Right cardiac atrium (tissue), 5 donors: Measurements from ENCODE around the gene FBXO2. TPM values are rescaled to one million over a fixed set of nuclear protein-coding genes. Genes with fewer than 3 reads are reported as not detected.
"Not testable (repeated sequence)": the region's sequence is repeated elsewhere in the genome, so short reads cannot be mapped to it uniquely, and the experiment has no call there.

Experiments used
- ATAC-seq, 2 donors: fragments of 200-7000 bp; cut with Tn5 transposase; one replicate each; pipeline versions ENCODE4 v1.8.0 to v1.9.1; 2020; ENCODE audit warnings: moderate library complexity in 2 of 2, mild to moderate bottlenecking in 1 of 2
- DNase-seq, 3 donors: peaks; one replicate each; pipeline ENCODE4 v3.0.0-alpha.2; 2020
- H3K27ac ChIP-seq: one replicate; pipeline ENCODE4 v1.5.1; 2013; ENCODE audit warnings: mild to moderate bottlenecking, low read length, control low read depth, moderate library complexity
- H3K27me3 ChIP-seq: one replicate; pipeline ENCODE4 v1.6.1; 2013; ENCODE audit not compliant: control insufficient read depth, insufficient read depth
- H3K4me1 ChIP-seq: one replicate; pipeline ENCODE4 v1.6.1; 2013; ENCODE audit warnings: low read length; ENCODE audit not compliant: control insufficient read depth, insufficient read depth
- H3K4me3 ChIP-seq: one replicate; pipeline ENCODE4 v1.5.1; 2013; ENCODE audit warnings: low read length, control low read depth
- H3K9me3 ChIP-seq: one replicate; pipeline ENCODE4 v1.6.1; 2013; ENCODE audit warnings: low read length; ENCODE audit not compliant: control insufficient read depth
- WGBS: extraction: QIAGEN DNeasy Blood & Tissue Kit; methylation state at CpG from one replicate; pipeline ENCODE4 v1.1.7; 2013; 5-methylcytosine and 5-hydroxymethylcytosine counted together
- intact Hi-C, 4 donors: fragments of 100-400 bp; cut with DNase I; formaldehyde crosslinking; loops; one replicate each; pipeline versions ENCODE4 v1.11.0 to v1.14.0; 2022 to 2023
- polyA plus RNA-seq: library from polyadenylated mRNA; stranded (reverse); fragments of 200-250 nt; gene quantifications from one replicate; pipeline ENCODE4 v1.2.3, GENCODE V29; 2013
- total RNA-seq, 4 donors: library from RNA; stranded (reverse); fragmentation: NEBNext Ultra II Directional; extraction: Animal tissue kit (Norgen Biotek cat#: 25700); gene quantifications; one replicate each; pipeline ENCODE4 v1.2.1, GENCODE V29; 2021
- donor health status: healthy with polysubstance abuse.
- donor health status: DM: no; HTN: yes; CAD: no.
- donor health status: DM: no; HTN: no; CAD: no.
- donor health status: DM: no; HTN: yes; CAD: no; lungs with severe emphysema.
- donor health status: DM: yes; HTN: yes; CAD: no.

Gene FBXO2
- total and polyA plus RNA-seq, 5 donors = 5.4 to 14.0 (median 7.1) TPM

DNA sequence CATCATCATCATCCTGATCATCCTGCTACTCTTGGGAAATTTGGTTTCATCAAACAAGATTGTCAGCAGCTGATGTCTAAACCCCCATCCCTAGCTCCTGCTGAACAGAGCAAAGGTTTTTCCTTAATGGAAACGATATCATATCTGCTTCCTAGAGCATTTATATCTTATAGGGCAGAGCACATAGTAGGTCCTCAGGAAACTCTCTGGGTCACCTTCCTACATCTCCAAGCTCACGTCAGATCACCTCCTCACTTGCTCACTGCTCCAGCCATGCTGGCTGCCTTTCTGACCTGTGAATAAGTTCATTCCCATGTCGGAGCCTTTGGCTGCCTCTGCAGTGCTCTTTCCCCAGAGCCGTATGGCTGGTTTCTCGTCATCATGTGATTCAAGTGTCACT is 10.4 kb downstream of the FBXO2 start:
- 39% methylated on average over 5 of the region's 5 CpGs for WGBS
- Histone ChIP-seq H3K4me1 (no peaks in the 10 kb centered on the region), H3K4me3 (no peak overlapping the region), H3K27ac (no peak overlapping the region), H3K9me3 (no peaks in the 10 kb centered on the region), H3K27me3 (no peaks in the 10 kb centered on the region)
- intact Hi-C loops = loop anchor here (2.0 to 10.0 kb wide), 8 partner anchors 306 to 607 kb away; partner anchors contain the start of gene MASP2 (in 1 of the 4)
- ATAC-seq (no peak), DNase-seq (no peak)

DNA sequence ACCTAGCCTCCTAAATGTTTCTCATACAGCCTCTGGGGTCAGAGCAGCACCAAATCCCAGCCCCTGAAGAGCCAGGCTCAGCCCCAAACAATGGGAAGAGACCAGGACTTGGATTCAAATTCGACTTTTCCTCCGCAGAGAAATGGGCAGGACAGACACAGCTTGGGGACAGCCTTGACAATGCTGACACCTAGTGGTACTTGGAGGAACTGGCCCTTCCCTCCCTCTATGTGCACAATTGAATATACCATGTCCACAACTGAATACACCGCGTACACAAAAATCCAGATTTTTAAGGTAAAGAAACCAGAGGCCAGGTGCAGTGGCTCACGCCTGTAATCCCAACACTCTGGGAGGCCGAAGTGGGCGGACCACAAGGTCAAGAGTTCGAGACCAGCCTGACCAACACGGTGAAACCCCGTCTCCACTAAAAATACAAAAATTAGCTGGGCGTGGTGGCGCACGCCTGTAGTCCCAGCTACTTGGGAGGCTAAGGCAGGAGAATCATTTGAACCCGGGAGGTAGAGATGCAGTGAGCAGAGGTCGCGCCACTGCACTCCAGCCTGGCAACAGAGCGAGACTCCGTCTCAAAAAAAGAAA is 11.7 kb downstream of the FBXO2 start:
- H3K9me3 ChIP-seq, H3K4me1 ChIP-seq, H3K27me3 ChIP-seq, H3K27ac ChIP-seq, H3K4me3 ChIP-seq: not testable (repeated sequence)
- peak; percentile 64 to 84 for ATAC-seq
- peak in 1 of 3 donors; percentile 74 for DNase-seq
- intact Hi-C loops = loop anchor here (2.0 to 10.0 kb wide), 8 partner anchors 305 to 606 kb away; partner anchors contain the start of gene MASP2 (in 1 of the 4)
- WGBS = 53% methylated on average over 18 of the region's 18 CpGs

DNA sequence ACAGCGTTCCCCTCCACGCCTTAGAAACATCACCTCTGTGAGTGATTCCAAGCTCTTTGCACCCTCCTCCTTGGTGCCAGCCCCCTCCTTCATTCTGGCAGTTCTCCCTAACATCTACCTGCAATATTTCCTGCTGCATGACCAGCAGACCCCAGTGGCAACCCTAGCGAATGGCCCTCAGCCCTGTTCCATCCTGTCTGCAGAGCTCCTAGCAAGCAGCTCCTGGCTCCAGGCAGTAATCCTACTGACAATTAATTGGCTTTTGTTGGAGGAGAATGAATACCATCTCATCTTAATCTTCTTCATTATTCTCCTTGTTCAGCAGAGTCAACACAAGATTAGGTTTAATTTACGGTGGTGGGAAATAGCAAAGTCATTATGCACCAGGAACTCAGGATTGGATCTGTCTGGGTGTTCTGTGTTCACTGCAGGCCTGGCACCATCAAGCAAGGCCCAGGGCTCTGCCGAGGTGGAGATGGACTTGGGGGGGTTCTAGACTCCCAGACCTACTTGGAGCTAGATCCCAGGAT is 12.4 kb downstream of the FBXO2 start:
- 61% methylated on average over 5 of the region's 5 CpGs for WGBS

DNA sequence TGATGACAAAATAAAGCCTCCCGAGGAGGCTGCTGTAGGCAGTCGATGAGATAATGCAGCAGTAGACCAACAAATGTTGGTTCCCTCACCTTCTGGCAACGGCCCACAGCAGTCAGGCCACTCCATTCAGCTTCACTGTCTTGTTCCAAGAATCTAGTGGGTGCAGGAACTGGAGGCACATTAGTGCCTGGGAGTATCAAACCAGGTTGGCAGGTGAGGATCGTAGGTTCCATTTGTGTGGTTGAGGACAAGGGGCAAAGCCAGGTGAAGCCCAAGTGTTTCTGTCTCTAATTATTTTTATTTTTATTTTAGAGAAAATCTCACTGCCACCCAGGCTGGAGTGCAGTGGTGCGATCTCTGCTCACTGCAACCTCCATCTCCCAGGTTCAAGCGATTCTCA is 13.3 kb downstream of the FBXO2 start:
- Histone ChIP-seq H3K27me3 (no peaks in the 10 kb centered on the region), H3K4me1 (no peaks in the 10 kb centered on the region), H3K9me3 (no peaks in the 10 kb centered on the region), H3K27ac (no peak overlapping the region), H3K4me3 (no peak overlapping the region)
- WGBS = 68% methylated on average over 6 of the region's 6 CpGs
- intact Hi-C loops = loop anchor here (5.0 to 10.0 kb wide), 7 partner anchors 304 to 604 kb away; partner anchors contain the start of gene MASP2 (in 1 of the 4)
- ATAC-seq (no peak), DNase-seq (no peak)

More for the DNA sequence above, 12.4 kb downstream of the FBXO2 start:
- H3K27ac ChIP-seq = no peak overlapping the region
- no peak overlapping the region for H3K4me3 ChIP-seq
- intact Hi-C loops = loop anchor here (2.0 to 10.0 kb wide), 8 partner anchors 305 to 605 kb away; partner anchors contain the start of gene MASP2 (in 1 of the 4)
- DNase-seq (no peak), ATAC-seq (peak in 1 of 2 donors; percentile 14)
- no peaks in the 10 kb centered on the region for H3K27me3 ChIP-seq
- H3K9me3 ChIP-seq = no peaks in the 10 kb centered on the region
- no peaks in the 10 kb centered on the region for H3K4me1 ChIP-seq

DNA sequence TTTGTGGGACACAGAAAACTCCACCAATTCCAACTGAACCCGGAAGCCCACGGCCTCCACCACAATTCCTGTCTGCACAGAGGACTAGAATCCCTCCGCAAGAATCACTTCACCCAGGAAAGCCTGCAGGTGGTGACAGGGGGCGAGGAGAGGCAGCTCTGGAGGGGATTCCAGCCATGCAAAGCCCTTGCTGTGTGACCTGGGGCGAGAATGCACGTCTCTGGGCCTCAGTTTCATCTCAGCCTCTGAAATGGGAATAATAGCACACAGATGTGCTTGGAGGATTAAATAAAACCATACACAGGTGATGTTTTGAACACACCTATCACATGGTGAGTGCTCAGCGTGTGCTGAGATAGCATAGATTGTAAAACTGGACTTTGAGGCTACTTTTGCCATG is 14.1 kb downstream of the FBXO2 start:
- intact Hi-C loops = loop anchor here (5.0 to 10.0 kb wide), 7 partner anchors 303 to 603 kb away; partner anchors contain the start of gene MASP2 (in 1 of the 4)
- no peaks in the 10 kb centered on the region for H3K4me1 ChIP-seq
- no peaks in the 10 kb centered on the region for H3K9me3 ChIP-seq
- DNase-seq (peak in 1 of 3 donors; percentile 15), ATAC-seq (no peak)
- H3K27me3 ChIP-seq = no peaks in the 10 kb centered on the region
- no peak overlapping the region for H3K27ac ChIP-seq
- 67% methylated on average over 7 of the region's 7 CpGs for WGBS
- H3K4me3 ChIP-seq = no peak overlapping the region

DNA sequence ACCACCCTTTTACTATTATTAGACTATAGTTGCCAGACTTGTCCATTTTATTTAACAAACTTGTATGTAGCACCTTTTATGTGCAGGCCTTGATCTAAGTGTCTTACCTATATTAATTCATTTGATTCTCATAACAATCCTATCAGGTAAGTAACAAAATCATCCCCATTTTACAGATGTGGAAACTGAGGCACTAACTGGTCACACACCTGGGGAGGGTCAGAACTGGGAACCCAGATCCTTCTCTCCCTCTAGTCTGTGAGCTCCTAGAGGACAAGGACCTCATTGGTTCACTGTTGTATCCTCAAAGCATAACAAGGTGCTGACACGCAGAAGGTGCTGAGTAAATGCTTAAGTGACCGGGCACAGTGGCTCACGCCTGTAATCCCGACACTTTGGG is 14.9 kb downstream of the FBXO2 start:
- ATAC-seq (no peak), DNase-seq (no peak)
- Histone ChIP-seq H3K9me3 (no peaks in the 10 kb centered on the region), H3K27ac (no peak overlapping the region), H3K4me1 (no peaks in the 10 kb centered on the region), H3K27me3 (no peaks in the 10 kb centered on the region), H3K4me3 (no peak overlapping the region)
- 73% methylated on average over 4 of the region's 4 CpGs for WGBS
- intact Hi-C loops = loop anchor here in 2 of 4 donors (10.0 kb wide), 2 partner anchors 155 to 165 kb away; partner anchors contain the start of gene DISP3 (in 1 of the 2)

DNA sequence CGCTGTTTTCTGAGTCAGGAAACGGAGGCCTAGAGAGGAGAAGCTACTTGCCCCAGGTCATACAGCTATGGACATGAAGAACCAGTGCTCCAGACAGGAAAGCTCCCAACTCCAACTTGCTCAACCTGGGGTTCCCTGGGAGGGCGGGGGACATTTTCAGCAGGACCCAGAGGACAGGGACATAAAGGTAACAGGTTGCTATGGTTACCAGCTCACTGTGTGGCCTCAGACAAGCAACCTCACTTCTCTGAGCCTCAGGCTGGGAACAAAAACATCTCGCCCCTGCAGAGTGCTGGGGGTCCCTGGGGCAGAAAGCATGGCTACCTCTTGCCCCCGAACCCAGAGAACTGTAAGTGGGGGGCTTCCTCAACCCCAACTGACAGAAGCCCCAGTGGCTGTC is 16.1 kb downstream of the FBXO2 start:
- H3K4me1 ChIP-seq = no peaks in the 10 kb centered on the region
- H3K27me3 ChIP-seq = no peaks in the 10 kb centered on the region
- no peak for ATAC-seq
- no peak for DNase-seq
- no peak overlapping the region for H3K4me3 ChIP-seq
- no peak overlapping the region for H3K27ac ChIP-seq
- intact Hi-C loops = loop anchor here in 2 of 4 donors (10.0 kb wide), 2 partner anchors 153 to 163 kb away; partner anchors contain the start of gene DISP3 (in 1 of the 2)
- 54% methylated on average over 5 of the region's 5 CpGs for WGBS
- no peaks in the 10 kb centered on the region for H3K9me3 ChIP-seq

DNA sequence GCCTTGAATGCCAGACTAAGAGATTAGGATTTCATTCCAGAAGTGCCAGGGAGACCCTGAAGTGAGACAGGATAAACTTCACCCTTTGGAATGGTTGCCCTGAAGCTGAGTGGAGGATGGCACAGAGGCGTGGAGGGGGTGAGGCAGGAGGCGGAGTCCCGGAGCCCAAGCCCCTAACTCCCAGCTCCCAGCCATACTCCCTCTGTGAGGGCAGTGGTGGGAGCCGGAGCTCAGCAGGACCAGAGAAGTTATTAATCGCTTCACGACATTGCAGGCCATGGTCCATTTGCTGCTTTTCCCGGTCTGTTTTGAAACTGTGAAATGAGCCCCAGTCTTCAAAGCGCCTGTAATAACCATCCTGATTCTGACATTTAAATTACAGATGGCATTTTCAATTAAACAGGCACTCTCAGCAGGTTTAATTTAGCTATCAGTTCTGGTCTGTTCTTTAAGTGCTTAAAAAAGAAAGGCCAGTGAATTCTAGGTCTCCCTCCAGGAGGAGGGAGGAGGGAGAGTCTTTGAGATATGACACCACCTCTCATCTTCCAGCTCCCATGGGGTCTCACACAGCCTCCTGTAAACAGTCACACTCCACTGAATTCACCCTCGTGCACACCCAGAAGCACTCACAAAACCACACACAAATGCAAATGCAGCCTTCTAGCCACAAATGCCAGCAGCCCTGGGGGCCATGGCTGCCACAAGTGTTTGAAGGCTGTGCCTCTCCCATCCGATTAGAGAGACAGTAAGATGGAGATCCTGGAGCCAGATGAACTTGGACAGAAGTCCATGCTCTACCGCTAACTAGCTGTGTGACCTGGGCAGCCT is 19.6 kb downstream of the FBXO2 start:
- H3K9me3 ChIP-seq = no peaks in the 10 kb centered on the region
- H3K4me1 ChIP-seq = no peaks in the 10 kb centered on the region
- ATAC-seq (no peak), DNase-seq (no peak)
- H3K27me3 ChIP-seq = no peaks in the 10 kb centered on the region
- 75% methylated on average over 11 of the region's 11 CpGs for WGBS
- intact Hi-C loops = loop anchor here in 2 of 4 donors (10.0 kb wide), 2 partner anchors 150 to 160 kb away; partner anchors contain the start of gene DISP3 (in 1 of the 2)
- no peak overlapping the region for H3K4me3 ChIP-seq
- H3K27ac ChIP-seq = no peak overlapping the region

DNA sequence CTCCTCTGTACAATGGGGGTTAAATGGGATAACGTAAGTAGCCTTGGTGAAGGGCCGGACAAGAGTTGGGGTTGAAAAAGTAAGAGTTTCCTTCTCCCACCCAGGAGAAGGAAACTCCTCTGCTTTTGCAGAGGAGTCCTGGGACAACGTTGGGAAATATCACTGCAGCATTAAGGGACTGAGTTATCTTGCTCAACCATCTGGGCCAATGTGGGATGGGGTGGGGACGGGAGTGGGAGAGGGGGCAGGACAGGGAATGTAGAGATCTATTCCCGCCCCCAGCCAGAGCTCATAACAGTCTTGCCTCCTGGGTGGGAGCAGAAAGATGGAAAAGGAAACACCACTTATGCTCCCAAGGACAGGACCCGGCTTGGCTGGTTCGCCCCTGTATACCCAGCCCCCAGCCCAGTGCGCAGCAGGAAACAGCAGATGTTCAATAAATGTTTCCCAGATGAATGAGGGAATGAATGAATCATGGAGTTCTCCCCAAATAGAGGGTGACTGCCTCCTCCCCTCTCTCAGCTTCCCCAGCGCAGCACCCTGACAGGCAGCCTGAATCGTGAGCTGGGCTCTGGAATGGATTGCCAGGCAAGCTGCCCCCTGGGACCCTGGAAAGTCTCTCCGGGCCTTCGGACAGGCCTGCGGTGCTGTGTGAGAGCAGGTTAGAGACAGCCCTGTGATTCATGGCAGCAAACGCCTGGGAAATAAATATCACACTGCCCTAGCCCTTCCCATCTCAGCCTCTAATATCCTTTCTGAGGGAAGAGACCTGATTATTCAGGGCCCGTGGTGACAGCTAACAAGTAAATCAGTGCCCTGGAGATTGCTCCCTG is 24.8 kb downstream of the FBXO2 start:
- DNase-seq = no peak
- intact Hi-C loops = loop anchor here in 2 of 4 donors (10.0 kb wide), 2 partner anchors 145 to 155 kb away; partner anchors contain the start of gene DISP3 (in 1 of the 2)
- Histone ChIP-seq H3K4me1 (no peaks in the 10 kb centered on the region), H3K27ac (no peak overlapping the region), H3K9me3 (no peaks in the 10 kb centered on the region), H3K27me3 (no peaks in the 10 kb centered on the region), H3K4me3 (no peak overlapping the region)
- WGBS = 57% methylated on average over 15 of the region's 15 CpGs
- no peak for ATAC-seq

DNA sequence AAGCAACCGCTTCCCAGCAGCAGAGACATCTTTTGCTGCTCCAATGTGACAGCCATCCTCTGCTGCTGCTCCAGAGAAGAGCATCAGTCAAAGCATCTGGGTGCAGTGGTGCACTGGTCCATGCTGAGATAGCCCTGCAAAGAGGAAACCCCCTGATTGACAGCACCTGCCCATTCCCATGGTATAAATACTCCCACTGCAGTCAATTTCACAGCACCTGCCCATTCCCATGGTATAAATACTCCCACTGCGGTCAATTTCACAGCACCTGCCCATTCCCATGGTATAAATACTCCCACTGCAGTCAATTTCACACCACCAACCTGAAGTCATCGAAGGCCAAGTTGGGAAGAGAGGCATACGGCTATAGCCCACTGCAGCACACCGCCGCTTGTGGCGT is 25.5 kb downstream of the FBXO2 start:
- Histone ChIP-seq H3K9me3 (no peaks in the 10 kb centered on the region), H3K27ac (no peak overlapping the region), H3K4me3 (no peak overlapping the region), H3K27me3 (no peaks in the 10 kb centered on the region), H3K4me1 (no peaks in the 10 kb centered on the region)
- DNase-seq = no peak
- intact Hi-C loops = no loop called here
- ATAC-seq = no peak
- WGBS = 91% methylated on average over 7 of the region's 7 CpGs
